ENCODE measurements around the gene PRELID3B. TPM values are rescaled to one million over a fixed set of nuclear protein-coding genes. Genes with fewer than 3 reads are reported as not detected.

PRELID3B gene
- total and polyA plus RNA-seq, 2 of the 13 experiments (the other 11 are each of a cell fraction or from before 2014, with no cell fraction given), result 23.3 to 42.6 TPM

DNA sequence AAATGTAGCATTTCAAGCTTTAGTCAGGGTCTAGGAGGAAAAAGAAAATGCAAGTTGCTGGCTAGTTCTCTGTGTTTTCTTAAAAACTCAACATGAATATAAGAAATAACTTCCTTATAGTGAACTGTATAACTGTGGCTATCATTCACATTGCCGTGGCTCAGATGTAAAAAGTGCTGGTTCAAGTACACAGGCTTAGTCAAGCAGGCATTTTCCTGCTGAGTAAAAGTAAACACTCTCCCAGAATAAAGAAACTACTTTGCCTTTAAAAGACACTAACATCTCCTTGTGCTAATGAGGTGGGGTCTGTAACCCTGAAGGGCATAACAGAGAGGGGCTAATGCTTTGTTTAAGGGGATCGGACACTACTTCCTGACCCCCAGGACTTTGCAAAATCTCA is 13.8 kb downstream of the PRELID3B start (continued):
- TF ChIP-seq ZBTB8A (CRISPR knock-in tag; IDR thresholded peaks at IDR 0.05; ENCODE audit: borderline replicate concordance, low read depth) (no peak), RFXANK (CRISPR knock-in tag; IDR thresholded peaks at IDR 0.05) (no peak), RFX5 (IDR thresholded peaks at IDR 0.05; ENCODE audit: low read depth, low read length) (no peak), SMAD1 (CRISPR knock-in tag; IDR thresholded peaks at IDR 0.05; ENCODE audit: borderline replicate concordance, low read depth) (no peak), ZFP36L2 (CRISPR knock-in tag; IDR thresholded peaks at IDR 0.05) (no peak), ZNF7 (CRISPR knock-in tag; IDR thresholded peaks at IDR 0.05) (peak; percentile 78), HNRNPH1 (optimal IDR thresholded peaks at IDR 0.05; ENCODE audit: low read depth, low read length) (no peak), ZFP41 (CRISPR knock-in tag; IDR thresholded peaks at IDR 0.05; ENCODE audit: borderline replicate concordance) (no peak), NFKB2 (CRISPR knock-in tag; IDR thresholded peaks at IDR 0.05; ENCODE audit: borderline replicate concordance) (no peak), FOSL2 (CRISPR knock-in tag; IDR thresholded peaks at IDR 0.05) (0 out of 2 replicates have a peak, but pooled peaks have one; percentile 14), ZNF350 (CRISPR knock-in tag; IDR thresholded peaks at IDR 0.05; ENCODE audit: borderline replicate concordance, low read depth) (no peak), NR1H2 (CRISPR knock-in tag; IDR thresholded peaks at IDR 0.05; ENCODE audit: borderline replicate concordance, low read depth) (no peak), ZNF460 (CRISPR knock-in tag; IDR thresholded peaks at IDR 0.05; ENCODE audit: borderline replicate concordance) (no peak), FOXA3 (CRISPR knock-in tag; IDR thresholded peaks at IDR 0.05) (peak; percentile 64), NAIF1 (CRISPR knock-in tag; IDR thresholded peaks at IDR 0.05; ENCODE audit: borderline replicate concordance) (no peak), ZNF780A (CRISPR knock-in tag; IDR thresholded peaks at IDR 0.05) (no peak), KMT2B (CRISPR knock-in tag; IDR thresholded peaks at IDR 0.05) (no peak), ZNF10 (CRISPR knock-in tag; IDR thresholded peaks at IDR 0.05; ENCODE audit: borderline replicate concordance, low read depth) (no peak)
- TF ChIP-seq, protein P1, sequence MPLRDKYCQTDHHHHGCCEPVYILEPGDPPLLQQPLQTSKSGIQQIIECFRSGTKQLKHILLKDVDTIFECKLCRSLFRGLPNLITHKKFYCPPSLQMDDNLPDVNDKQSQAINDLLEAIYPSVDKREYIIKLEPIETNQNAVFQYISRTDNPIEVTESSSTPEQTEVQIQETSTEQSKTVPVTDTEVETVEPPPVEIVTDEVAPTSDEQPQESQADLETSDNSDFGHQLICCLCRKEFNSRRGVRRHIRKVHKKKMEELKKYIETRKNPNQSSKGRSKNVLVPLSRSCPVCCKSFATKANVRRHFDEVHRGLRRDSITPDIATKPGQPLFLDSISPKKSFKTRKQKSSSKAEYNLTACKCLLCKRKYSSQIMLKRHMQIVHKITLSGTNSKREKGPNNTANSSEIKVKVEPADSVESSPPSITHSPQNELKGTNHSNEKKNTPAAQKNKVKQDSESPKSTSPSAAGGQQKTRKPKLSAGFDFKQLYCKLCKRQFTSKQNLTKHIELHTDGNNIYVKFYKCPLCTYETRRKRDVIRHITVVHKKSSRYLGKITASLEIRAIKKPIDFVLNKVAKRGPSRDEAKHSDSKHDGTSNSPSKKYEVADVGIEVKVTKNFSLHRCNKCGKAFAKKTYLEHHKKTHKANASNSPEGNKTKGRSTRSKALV (CRISPR knock-in tag; IDR thresholded peaks at IDR 0.05), result no peak
- TF ChIP-seq, protein P2, sequence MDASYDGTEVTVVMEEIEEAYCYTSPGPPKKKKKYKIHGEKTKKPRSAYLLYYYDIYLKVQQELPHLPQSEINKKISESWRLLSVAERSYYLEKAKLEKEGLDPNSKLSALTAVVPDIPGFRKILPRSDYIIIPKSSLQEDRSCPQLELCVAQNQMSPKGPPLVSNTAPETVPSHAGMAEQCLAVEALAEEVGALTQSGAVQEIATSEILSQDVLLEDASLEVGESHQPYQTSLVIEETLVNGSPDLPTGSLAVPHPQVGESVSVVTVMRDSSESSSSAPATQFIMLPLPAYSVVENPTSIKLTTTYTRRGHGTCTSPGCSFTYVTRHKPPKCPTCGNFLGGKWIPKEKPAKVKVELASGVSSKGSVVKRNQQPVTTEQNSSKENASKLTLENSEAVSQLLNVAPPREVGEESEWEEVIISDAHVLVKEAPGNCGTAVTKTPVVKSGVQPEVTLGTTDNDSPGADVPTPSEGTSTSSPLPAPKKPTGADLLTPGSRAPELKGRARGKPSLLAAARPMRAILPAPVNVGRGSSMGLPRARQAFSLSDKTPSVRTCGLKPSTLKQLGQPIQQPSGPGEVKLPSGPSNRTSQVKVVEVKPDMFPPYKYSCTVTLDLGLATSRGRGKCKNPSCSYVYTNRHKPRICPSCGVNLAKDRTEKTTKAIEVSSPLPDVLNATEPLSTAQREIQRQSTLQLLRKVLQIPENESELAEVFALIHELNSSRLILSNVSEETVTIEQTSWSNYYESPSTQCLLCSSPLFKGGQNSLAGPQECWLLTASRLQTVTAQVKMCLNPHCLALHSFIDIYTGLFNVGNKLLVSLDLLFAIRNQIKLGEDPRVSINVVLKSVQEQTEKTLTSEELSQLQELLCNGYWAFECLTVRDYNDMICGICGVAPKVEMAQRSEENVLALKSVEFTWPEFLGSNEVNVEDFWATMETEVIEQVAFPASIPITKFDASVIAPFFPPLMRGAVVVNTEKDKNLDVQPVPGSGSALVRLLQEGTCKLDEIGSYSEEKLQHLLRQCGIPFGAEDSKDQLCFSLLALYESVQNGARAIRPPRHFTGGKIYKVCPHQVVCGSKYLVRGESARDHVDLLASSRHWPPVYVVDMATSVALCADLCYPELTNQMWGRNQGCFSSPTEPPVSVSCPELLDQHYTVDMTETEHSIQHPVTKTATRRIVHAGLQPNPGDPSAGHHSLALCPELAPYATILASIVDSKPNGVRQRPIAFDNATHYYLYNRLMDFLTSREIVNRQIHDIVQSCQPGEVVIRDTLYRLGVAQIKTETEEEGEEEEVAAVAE (CRISPR knock-in tag; IDR thresholded peaks at IDR 0.05; ENCODE audit: borderline replicate concordance), result no peak; the same call in 1 of the 2 replicates
- TF ChIP-seq, protein P3, sequence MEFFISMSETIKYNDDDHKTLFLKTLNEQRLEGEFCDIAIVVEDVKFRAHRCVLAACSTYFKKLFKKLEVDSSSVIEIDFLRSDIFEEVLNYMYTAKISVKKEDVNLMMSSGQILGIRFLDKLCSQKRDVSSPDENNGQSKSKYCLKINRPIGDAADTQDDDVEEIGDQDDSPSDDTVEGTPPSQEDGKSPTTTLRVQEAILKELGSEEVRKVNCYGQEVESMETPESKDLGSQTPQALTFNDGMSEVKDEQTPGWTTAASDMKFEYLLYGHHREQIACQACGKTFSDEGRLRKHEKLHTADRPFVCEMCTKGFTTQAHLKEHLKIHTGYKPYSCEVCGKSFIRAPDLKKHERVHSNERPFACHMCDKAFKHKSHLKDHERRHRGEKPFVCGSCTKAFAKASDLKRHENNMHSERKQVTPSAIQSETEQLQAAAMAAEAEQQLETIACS (CRISPR knock-in tag; IDR thresholded peaks at IDR 0.05), result no peak
- TF ChIP-seq, protein P4, sequence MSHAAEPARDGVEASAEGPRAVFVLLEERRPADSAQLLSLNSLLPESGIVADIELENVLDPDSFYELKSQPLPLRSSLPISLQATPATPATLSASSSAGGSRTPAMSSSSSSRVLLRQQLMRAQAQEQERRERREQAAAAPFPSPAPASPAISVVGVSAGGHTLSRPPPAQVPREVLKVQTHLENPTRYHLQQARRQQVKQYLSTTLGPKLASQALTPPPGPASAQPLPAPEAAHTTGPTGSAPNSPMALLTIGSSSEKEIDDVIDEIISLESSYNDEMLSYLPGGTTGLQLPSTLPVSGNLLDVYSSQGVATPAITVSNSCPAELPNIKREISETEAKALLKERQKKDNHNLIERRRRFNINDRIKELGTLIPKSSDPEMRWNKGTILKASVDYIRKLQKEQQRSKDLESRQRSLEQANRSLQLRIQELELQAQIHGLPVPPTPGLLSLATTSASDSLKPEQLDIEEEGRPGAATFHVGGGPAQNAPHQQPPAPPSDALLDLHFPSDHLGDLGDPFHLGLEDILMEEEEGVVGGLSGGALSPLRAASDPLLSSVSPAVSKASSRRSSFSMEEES (CRISPR knock-in tag; IDR thresholded peaks at IDR 0.05), result no peak

Data from HepG2 (cell line).